Glutamatergic neuron (in vitro differentiated cells): ENCODE results near the gene ASAP3. TPM values are rescaled to one million over a fixed set of nuclear protein-coding genes. Genes with fewer than 3 reads are reported as not detected.

ENCODE experiments used
- DNase-seq: peaks from one replicate; pipeline ENCODE4 v3.0.0; 2022
- H3K27ac Mint-ChIP-seq: one replicate; pipeline ENCODE4 v1.8.0; 2020; ENCODE audit warnings: mild to moderate bottlenecking, mixed read lengths, inconsistent platforms; ENCODE audit not compliant: unreplicated experiment
- H3K27me3 Mint-ChIP-seq: one replicate; pipeline ENCODE4 v1.8.0; 2020; ENCODE audit warnings: mild to moderate bottlenecking, moderate library complexity, mixed read lengths, inconsistent platforms; ENCODE audit not compliant: unreplicated experiment
- H3K36me3 Mint-ChIP-seq: one replicate; pipeline ENCODE4 v1.8.0; 2020; ENCODE audit warnings: mild to moderate bottlenecking, mixed read lengths, inconsistent platforms; ENCODE audit not compliant: unreplicated experiment
- H3K4me1 Mint-ChIP-seq: one replicate; pipeline ENCODE4 v1.8.0; 2020; ENCODE audit warnings: mild to moderate bottlenecking, low read depth, mixed read lengths, inconsistent platforms; ENCODE audit not compliant: unreplicated experiment
- H3K4me3 Mint-ChIP-seq: one replicate; pipeline ENCODE4 v1.8.0; 2020; ENCODE audit warnings: mild to moderate bottlenecking, mixed read lengths, inconsistent platforms; ENCODE audit not compliant: unreplicated experiment
- H3K9me3 Mint-ChIP-seq: one replicate; pipeline ENCODE4 v1.8.0; 2020; ENCODE audit warnings: mild to moderate bottlenecking, moderate library complexity, mixed read lengths, inconsistent platforms; ENCODE audit not compliant: unreplicated experiment
- CTCF ChIP-seq: fragments of 200-600 bp; sonication (generic); IDR thresholded peaks from one replicate; pipeline ENCODE4 v1.5.0; 2021; ENCODE audit not compliant: partially characterized antibody, unreplicated experiment
- total RNA-seq: library from RNA; stranded (reverse); fragmentation: NEBNext Ultra II Directional; extraction: Animal tissue kit (Norgen Biotek cat#: 25700); gene quantifications from one replicate; pipeline ENCODE4 v1.2.1, GENCODE V29; 2021; ENCODE audit not compliant: unreplicated experiment

The ASAP3 gene
- total RNA-seq, 1 donor from 2014 or later = 53.5 TPM

- peak within 1 kb of the TSS; percentile 82 for H3K27ac Mint-ChIP-seq
- no peaks in the 10 kb centered on the region for H3K36me3 Mint-ChIP-seq
Measured at GRCh38 chr1:23530747-23531561, 47.0 kb upstream of the ASAP3 start, which contains the start of gene E2F2. Gene E2F2 (minus strand): TSS chr1:23531233. CDS start chr1:23530793, 440 bp downstream.

GRCh38 chr1:23530087-23530746 lies 46.2 kb upstream of the ASAP3 start:
- Mint-ChIP-seq H3K27me3 (peaks cover 15% of the 10 kb centered on the region), H3K4me1 (peaks cover 17% of the 10 kb centered on the region), H3K27ac (no peak overlapping the region), H3K36me3 (no peaks in the 10 kb centered on the region), H3K9me3 (peaks cover 9% of the 10 kb centered on the region), H3K4me3 (peak overlapping the region; percentile 38)
- DNase-seq = no peak
- TF ChIP-seq CTCF = no peak

More at GRCh38 chr1:23530747-23531561, 47.0 kb upstream of the ASAP3 start, which contains the start of gene E2F2:
- DNase-seq = peak; percentile 79
- TF ChIP-seq CTCF = no peak
- Mint-ChIP-seq H3K4me3 (peak within 1 kb of the TSS; percentile 92), H3K9me3 (peaks cover 6% of the 10 kb centered on the region), H3K27me3 (peaks cover 11% of the 10 kb centered on the region), H3K4me1 (peaks cover 11% of the 10 kb centered on the region)

GRCh38 chr1:23529146-23530086 lies 45.4 kb upstream of the ASAP3 start:
- no peak for TF ChIP-seq CTCF
- peaks cover 18% of the 10 kb centered on the region for H3K4me1 Mint-ChIP-seq
- peaks cover 15% of the 10 kb centered on the region for H3K27me3 Mint-ChIP-seq
- peaks cover 9% of the 10 kb centered on the region for H3K9me3 Mint-ChIP-seq
- H3K36me3 Mint-ChIP-seq = no peaks in the 10 kb centered on the region
- H3K27ac Mint-ChIP-seq = peak overlapping the region; percentile 77
- H3K4me3 Mint-ChIP-seq = peak overlapping the region; percentile 59
- no peak for DNase-seq

GRCh38 chr1:23528250-23528978 lies 44.4 kb upstream of the ASAP3 start:
- peak; percentile 52 for DNase-seq
- peaks cover 14% of the 10 kb centered on the region for H3K27me3 Mint-ChIP-seq
- no peaks in the 10 kb centered on the region for H3K36me3 Mint-ChIP-seq
- peak overlapping the region; percentile 25 for H3K4me3 Mint-ChIP-seq
- H3K9me3 Mint-ChIP-seq = peaks cover 11% of the 10 kb centered on the region
- H3K27ac Mint-ChIP-seq = peak overlapping the region; percentile 81
- no peak for TF ChIP-seq CTCF
- H3K4me1 Mint-ChIP-seq = peaks cover 20% of the 10 kb centered on the region
